Neural progenitor cell (in vitro differentiated cells): ENCODE data around the gene CYGB. TPM values are rescaled to one million over a fixed set of nuclear protein-coding genes. Genes with fewer than 3 reads are reported as not detected.

Experiments
- DNase-seq: peaks from one replicate; pipeline ENCODE4 v3.0.0-alpha.2; 2016; ENCODE audit warnings: low spot score
- H2AFZ ChIP-seq: fragments of 200-600 bp; sonication (generic); replicated peaks from 2 replicates; pipeline ENCODE4 v1.6.1; 2016; ENCODE audit warnings: antibody characterized with exemption
- H3F3A ChIP-seq: fragments of 200-600 bp; sonication (generic); 2 replicates; pipeline ENCODE4 v1.6.1; 2016; ENCODE audit warnings: antibody characterized with exemption, low read depth
- H3K27ac ChIP-seq: fragments of 200-600 bp; sonication (generic); 2 replicates; pipeline ENCODE4 v1.5.1; 2016; ENCODE audit warnings: mild to moderate bottlenecking
- H3K27me3 ChIP-seq: fragments of 200-600 bp; sonication (generic); 2 replicates; pipeline ENCODE4 v1.6.1; 2016; ENCODE audit warnings: mild to moderate bottlenecking, moderate library complexity
- H3K36me3 ChIP-seq: fragments of 200-600 bp; sonication (generic); 2 replicates; pipeline ENCODE4 v1.5.1; 2016
- H3K4me1 ChIP-seq: fragments of 200-600 bp; sonication (generic); 2 replicates; pipeline ENCODE4 v1.6.1; 2016; ENCODE audit warnings: mixed run types
- H3K4me2 ChIP-seq: fragments of 200-600 bp; sonication (generic); 2 replicates; pipeline ENCODE4 v1.6.1; 2016
- H3K4me3 ChIP-seq: fragments of 200-600 bp; sonication (generic); 2 replicates; pipeline ENCODE4 v1.5.1; 2016
- H3K79me2 ChIP-seq: fragments of 200-600 bp; sonication (generic); 2 replicates; pipeline ENCODE4 v1.6.1; 2016; ENCODE audit warnings: low read depth
- H3K9ac ChIP-seq: fragments of 200-600 bp; sonication (generic); 2 replicates; pipeline ENCODE4 v1.6.1; 2016
- H3K9me3 ChIP-seq: fragments of 200-600 bp; sonication (generic); 2 replicates; pipeline ENCODE4 v1.5.1; 2016; ENCODE audit warnings: low read depth
- H4K20me1 ChIP-seq: fragments of 200-600 bp; sonication (generic); 2 replicates; pipeline ENCODE4 v1.6.1; 2016; ENCODE audit warnings: low read depth
- H3K27ac Mint-ChIP-seq: 3 replicates; pipeline ENCODE4 v1.8.0; 2021; ENCODE audit warnings: mixed read lengths
- H3K27me3 Mint-ChIP-seq: 2 replicates; pipeline ENCODE4 v1.8.0; 2022; ENCODE audit warnings: low read depth, mild to moderate bottlenecking, inconsistent platforms, moderate library complexity, mixed read lengths; ENCODE audit not compliant: insufficient read depth
- H3K36me3 Mint-ChIP-seq: 3 replicates; pipeline ENCODE4 v1.8.0; 2021; ENCODE audit warnings: mixed read lengths
- H3K4me1 Mint-ChIP-seq: 3 replicates; pipeline ENCODE4 v1.8.0; 2021; ENCODE audit warnings: mixed read lengths
- H3K4me3 Mint-ChIP-seq: 3 replicates; pipeline ENCODE4 v1.8.0; 2021; ENCODE audit warnings: mild to moderate bottlenecking, moderate library complexity, mixed read lengths
- H3K9me3 Mint-ChIP-seq: 3 replicates; pipeline ENCODE4 v1.8.0; 2020; ENCODE audit warnings: mixed read lengths
- CTCF ChIP-seq: fragments of 200-600 bp; sonication (generic); IDR thresholded peaks from 2 replicates; pipeline ENCODE4 v1.5.1; 2017; ENCODE audit warnings: antibody characterized with exemption, mild to moderate bottlenecking
- EZH2 ChIP-seq: fragments of 200-600 bp; sonication (generic); IDR thresholded peaks from 2 replicates; pipeline ENCODE4 v1.6.1; 2017; ENCODE audit warnings: antibody characterized with exemption, mild to moderate bottlenecking, moderate library complexity
- EZH2phosphoT487 ChIP-seq: fragments of 200-600 bp; sonication (generic); IDR thresholded peaks from 2 replicates; pipeline ENCODE4 v1.6.1; 2017; ENCODE audit warnings: antibody characterized with exemption
- total RNA-seq: library from RNA; depleted of rRNA; stranded (reverse); fragments of >200 nt; gene quantifications from 2 replicates; pipeline ENCODE4 v1.2.3, GENCODE V29; 2015; ENCODE audit warnings: low replicate concordance

Gene CYGB
- total RNA-seq, 1 donor from 2014 or later, result not detected

- Histone ChIP-seq H3K36me3 (no peaks in the 10 kb centered on the region), H3K27ac (no peak overlapping the region), H3K4me3 (no peak overlapping the region), H2AFZ (no peak overlapping the region), H3K9me3 (no peaks in the 10 kb centered on the region), H3K4me1 (peaks cover 11% of the 10 kb centered on the region), H4K20me1 (no peaks in the 10 kb centered on the region), H3K4me2 (no peak overlapping the region), H3K9ac (no peak overlapping the region), H3F3A (peaks cover 13% of the 10 kb centered on the region), H3K79me2 (no peaks in the 10 kb centered on the region), H3K27me3 (peaks cover 12% of the 10 kb centered on the region)
- Mint-ChIP-seq H3K4me3 (no peak overlapping the region), H3K9me3 (no peaks in the 10 kb centered on the region), H3K27me3 (peaks cover 4% of the 10 kb centered on the region), H3K4me1 (peaks cover 8% of the 10 kb centered on the region), H3K27ac (no peak overlapping the region), H3K36me3 (no peaks in the 10 kb centered on the region)
- no peak for TF ChIP-seq EZH2phosphoT487
- TF ChIP-seq EZH2, result no peak
- no peak for TF ChIP-seq CTCF
- no peak for DNase-seq
Measured at GRCh38 chr17:76549539-76549938, 12.0 kb upstream of the CYGB start.

GRCh38 chr17:76549215-76549518 lies 11.7 kb upstream of the CYGB start:
- Mint-ChIP-seq H3K36me3 (no peaks in the 10 kb centered on the region), H3K4me1 (peaks cover 10% of the 10 kb centered on the region), H3K27ac (no peak overlapping the region), H3K4me3 (no peak overlapping the region), H3K9me3 (no peaks in the 10 kb centered on the region), H3K27me3 (peaks cover 4% of the 10 kb centered on the region)
- Histone ChIP-seq H3K36me3 (no peaks in the 10 kb centered on the region), H3K9ac (no peak overlapping the region), H4K20me1 (no peaks in the 10 kb centered on the region), H3K9me3 (no peaks in the 10 kb centered on the region), H2AFZ (no peak overlapping the region), H3K27ac (no peak overlapping the region), H3K4me2 (no peak overlapping the region), H3K27me3 (peaks cover 16% of the 10 kb centered on the region), H3K4me1 (peaks cover 12% of the 10 kb centered on the region), H3F3A (peaks cover 15% of the 10 kb centered on the region), H3K79me2 (no peaks in the 10 kb centered on the region), H3K4me3 (no peak overlapping the region)
- DNase-seq, result no peak
- TF ChIP-seq EZH2, result no peak
- TF ChIP-seq EZH2phosphoT487, result no peak
- TF ChIP-seq CTCF, result no peak

GRCh38 chr17:76548378-76549214 lies 11.1 kb upstream of the CYGB start:
- peak overlapping the region; percentile 9 for H3K9ac ChIP-seq
- DNase-seq, result no peak
- no peak overlapping the region for H3K27ac ChIP-seq
- H3F3A ChIP-seq, result peaks cover 21% of the 10 kb centered on the region
- no peak overlapping the region for H3K4me2 ChIP-seq
- no peak overlapping the region for H2AFZ ChIP-seq
- no peaks in the 10 kb centered on the region for H3K9me3 ChIP-seq
- H3K79me2 ChIP-seq, result no peaks in the 10 kb centered on the region
- no peaks in the 10 kb centered on the region for H3K36me3 ChIP-seq
- peaks cover 21% of the 10 kb centered on the region for H3K27me3 ChIP-seq
- Mint-ChIP-seq H3K9me3 (no peaks in the 10 kb centered on the region), H3K4me1 (peaks cover 16% of the 10 kb centered on the region), H3K36me3 (no peaks in the 10 kb centered on the region), H3K4me3 (no peak overlapping the region), H3K27me3 (peaks cover 6% of the 10 kb centered on the region), H3K27ac (no peak overlapping the region)
- no peaks in the 10 kb centered on the region for H4K20me1 ChIP-seq
- peaks cover 18% of the 10 kb centered on the region for H3K4me1 ChIP-seq
- TF ChIP-seq EZH2phosphoT487 (no peak), CTCF (no peak), EZH2 (no peak)
- H3K4me3 ChIP-seq, result no peak overlapping the region
